B cell (primary cell): ENCODE measurements around the gene ASAP3. TPM values are rescaled to one million over a fixed set of nuclear protein-coding genes. Genes with fewer than 3 reads are reported as not detected.
A peak's percentile ranks its signal among the peaks of the same experiment; 100 is the strongest.

Source experiments
- ATAC-seq: fragments of 200-7000 bp; cut with Tn5 transposase; one replicate; pipeline ENCODE4 v1.10.0; 2021; ENCODE audit warnings: low read depth, mild to moderate bottlenecking, moderate number of reproducible peaks, moderate library complexity
- CTCF ChIA-PET: fragments of 350-600 bp; sonication (Branson Sonifier 250); formaldehyde crosslinking; loops from one replicate; lab custom pipeline; 2021; ENCODE audit warnings: antibody characterized with exemption, inconsistent platforms; lab: Charles Lee
- POLR2A ChIA-PET: fragments of 350-600 bp; sonication (Branson Sonifier 250); formaldehyde crosslinking; loops from one replicate; lab custom pipeline; 2021; ENCODE audit warnings: antibody characterized with exemption; lab: Charles Lee
- DNase-seq: peaks from one replicate; pipeline ENCODE4 v3.0.0; 2013
- H2AFZ ChIP-seq: 2 replicates; pipeline ENCODE4 v1.6.1; 2012; ENCODE audit warnings: mild to moderate bottlenecking, low read depth, low read length; ENCODE audit not compliant: insufficient read depth, poor library complexity, severe bottlenecking
- H3K27ac ChIP-seq, 2 donors: 1 replicate in 1 of 2; 2 replicates in 1 of 2; pipeline ENCODE4 v1.5.1; 2012 to 2013; ENCODE audit warnings: low read length in 2 of 2, mild to moderate bottlenecking in 2 of 2, moderate library complexity in 1 of 2
- H3K27me3 ChIP-seq, 4 experiments: fragments of 200-600 bp in 1 of 4; sonication (generic) in 1 of 4; replicated peaks in 1 of 4; 1 replicate in 2 of 4; 2 replicates in 2 of 4; pipeline versions ENCODE4 v1.6.1 to v1.7.0; 2013 to 2016; ENCODE audit warnings: low read length in 3 of 4, mild to moderate bottlenecking in 2 of 4, mixed read lengths in 1 of 4, moderate library complexity in 1 of 4; ENCODE audit not compliant: insufficient read depth in 4 of 4, control insufficient read depth in 3 of 4; ENCODE audit errors: control extremely low read depth in 1 of 4
- H3K36me3 ChIP-seq, 2 experiments: replicated peaks in 1 of 2; 1 replicate in 1 of 2; 2 replicates in 1 of 2; pipeline versions ENCODE4 v1.6.1 to v1.7.1; 2013; ENCODE audit warnings: low read length in 1 of 2; ENCODE audit not compliant: insufficient read depth in 2 of 2, control insufficient read depth in 1 of 2; ENCODE audit errors: control extremely low read depth in 1 of 2, extremely low read depth in 1 of 2
- H3K4me1 ChIP-seq, 2 donors: fragments of 200-600 bp in 1 of 2; sonication (generic) in 1 of 2; 1 replicate in 1 of 2; 2 replicates in 1 of 2; pipeline versions ENCODE4 v1.5.1 to v1.6.1; 2013 to 2017; ENCODE audit warnings: low read length in 2 of 2; ENCODE audit not compliant: control insufficient read depth in 2 of 2, insufficient read depth in 2 of 2
- H3K4me2 ChIP-seq: replicated peaks from 2 replicates; pipeline ENCODE3; 2012; ENCODE audit warnings: mild to moderate bottlenecking, low read depth, low read length; ENCODE audit not compliant: poor library complexity, severe bottlenecking
- H3K4me3 ChIP-seq, 5 experiments: fragments of 200-600 bp in 1 of 5; sonication (generic) in 1 of 5; 1 replicate in 3 of 5; 2 replicates in 2 of 5; pipeline versions ENCODE4 v1.5.1 to v1.7.0; 2011 to 2016; ENCODE audit warnings: low read length in 4 of 5, mild to moderate bottlenecking in 4 of 5, low read depth in 2 of 5, control low read depth in 1 of 5, moderate library complexity in 1 of 5; ENCODE audit not compliant: insufficient read depth in 1 of 5; ENCODE audit errors: control extremely low read depth in 1 of 5, extremely low read depth in 1 of 5
- H3K79me2 ChIP-seq: fragments of 200-600 bp; sonication (generic); one replicate; pipeline ENCODE4 v1.6.0; 2016; ENCODE audit warnings: low read length; ENCODE audit not compliant: control insufficient read depth, insufficient read depth
- H3K9ac ChIP-seq: fragments of 200-600 bp; sonication (generic); 2 replicates; pipeline ENCODE4 v1.6.1; 2017; ENCODE audit warnings: mild to moderate bottlenecking, low read length, moderate library complexity
- H3K9me3 ChIP-seq, 3 donors: one replicate each; pipeline versions ENCODE4 v1.6.1 to v1.7.1; 2013; ENCODE audit warnings: low read length in 2 of 3; ENCODE audit not compliant: control insufficient read depth in 2 of 3, insufficient read depth in 1 of 3; ENCODE audit errors: control extremely low read depth in 1 of 3
- H4K20me1 ChIP-seq: 2 replicates; pipeline ENCODE4 v1.6.0; 2012; ENCODE audit warnings: mild to moderate bottlenecking, low read length; ENCODE audit not compliant: insufficient read depth, control insufficient read depth, poor library complexity, severe bottlenecking
- H3K27ac Mint-ChIP-seq: one replicate; pipeline ENCODE4 v1.8.0; 2021; ENCODE audit warnings: mixed read lengths
- H3K27me3 Mint-ChIP-seq: one replicate; pipeline ENCODE4 v1.8.0; 2021; ENCODE audit warnings: mixed read lengths
- H3K4me1 Mint-ChIP-seq: one replicate; pipeline ENCODE4 v1.8.0; 2021; ENCODE audit warnings: mixed read lengths
- H3K4me3 Mint-ChIP-seq: one replicate; pipeline ENCODE4 v1.8.0; 2021; ENCODE audit warnings: mixed read lengths
- H3K9me3 Mint-ChIP-seq: one replicate; pipeline ENCODE4 v1.8.0; 2022; ENCODE audit warnings: mixed read lengths; ENCODE audit not compliant: insufficient read depth
- EZH2 ChIP-seq: IDR thresholded peaks from 2 replicates; pipeline ENCODE4 v1.6.1; 2012; ENCODE audit warnings: borderline replicate concordance, low read depth, mild to moderate bottlenecking, moderate library complexity, low read length; ENCODE audit not compliant: insufficient read depth, poor library complexity, severe bottlenecking
- WGBS: methylation state at CpG from one replicate; pipeline ENCODE4 v1.1.5; 2013; ENCODE audit warnings: missing lambda C conversion rate; ENCODE audit not compliant: insufficient coverage; 5-methylcytosine and 5-hydroxymethylcytosine counted together
- intact Hi-C: fragments of 100-400 bp; cut with micrococcal nuclease; formaldehyde crosslinking; loops from one replicate; pipeline ENCODE4 v1.10.0; 2022
- polyA minus RNA-seq: library from RNA; depleted of rRNA, polyadenylated mRNA; stranded (reverse); fragments of >200 nt; gene quantifications from 2 replicates; pipeline ENCODE4 v1.2.3, GENCODE V29; 2012
- polyA plus RNA-seq: library from polyadenylated mRNA; depleted of rRNA; stranded (reverse); fragments of >200 nt; gene quantifications from 2 replicates; pipeline ENCODE4 v1.2.3, GENCODE V29; 2012
- total RNA-seq, 2 donors: library from RNA; stranded (reverse); fragments of 120-200 nt in 1 of 2; gene quantifications; 1 replicate in 1 of 2; 2 replicates in 1 of 2; pipeline versions ENCODE4 v1.2.3 to v1.2.4, GENCODE V29; 2013 to 2022
- TF ChIP-seq, protein P1 (sequence below): fragments of 200-600 bp; IDR thresholded peaks from one replicate; pipeline ENCODE4 v1.8.0; 2022; ENCODE audit warnings: antibody characterized with exemption, mild to moderate bottlenecking

The ASAP3 gene
- total RNA-seq (10.4 and 11.0 TPM in 2 replicates), polyA plus RNA-seq (1.9 and 2.9 TPM in 2 replicates), polyA minus RNA-seq (2.1 and 2.4 TPM in 2 replicates)
- total RNA-seq (2013) = 2.0 TPM

DNA sequence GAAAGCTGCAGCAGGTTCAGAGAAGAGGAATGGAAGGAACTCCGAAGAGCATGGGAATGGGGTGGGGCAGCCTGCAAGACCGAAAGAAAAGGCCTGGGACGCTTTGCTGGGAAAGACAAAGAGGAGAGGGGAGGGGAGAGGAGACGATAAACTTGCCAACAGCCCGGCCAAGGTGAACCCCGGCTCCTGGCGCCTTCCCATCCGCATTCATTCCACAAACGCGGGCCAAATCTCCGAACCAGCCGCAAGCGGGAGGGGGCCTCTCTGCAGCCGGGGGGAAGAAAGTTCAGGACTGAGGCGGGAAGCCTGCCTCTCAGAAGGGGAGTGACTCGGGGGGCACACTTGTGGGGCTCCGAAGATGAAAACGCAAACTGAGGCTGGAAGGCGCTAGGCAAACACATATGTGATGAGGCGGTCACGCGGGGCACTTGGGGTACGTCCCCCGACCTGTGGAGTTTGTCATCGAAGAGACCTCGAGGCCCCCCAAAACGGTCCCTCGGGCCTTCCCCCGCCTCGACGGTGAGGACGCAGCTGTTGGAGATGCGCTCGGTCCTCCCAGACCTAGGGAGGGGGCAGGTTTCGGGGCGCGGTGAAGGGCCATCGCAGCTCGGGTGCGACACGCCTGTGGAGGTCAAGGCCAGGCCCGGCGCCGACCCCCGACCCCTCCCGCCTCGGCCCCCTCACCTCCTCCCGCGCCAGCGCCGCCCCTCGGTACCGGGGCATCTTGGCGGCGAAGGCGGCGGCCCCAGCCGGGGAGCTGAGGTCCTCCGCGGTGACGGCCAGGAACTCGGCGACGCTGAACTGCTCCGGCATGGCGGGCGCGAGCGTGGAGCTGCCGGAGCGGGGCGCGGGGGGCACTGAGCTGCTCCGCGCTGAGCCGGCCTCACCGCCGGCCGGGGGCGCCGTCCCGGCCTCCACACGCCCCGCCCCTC lies at the start of gene ASAP3:
Gene ASAP3, minus strand, starts transcription at position 859 of the 932 bp plus-strand sequence. Its CDS starts 46 bp downstream, at position 813.
- Histone ChIP-seq H3K9ac (peak within 1 kb of the TSS; percentile 70), H3K9me3 (peaks cover 0 to 5% (median 0%) of the 10 kb centered on the region in 3 donors), H3K36me3 (no peaks in the 10 kb centered on the region), H3K27me3 (peaks cover 0 to 22% (median 7%) of the 10 kb centered on the region in 4 experiments), H3K4me3 (peak within 1 kb of the TSS in 4 of 5 experiments; percentile 43 to 79 (median 66)), H2AFZ (peak within 1 kb of the TSS; percentile 99), H4K20me1 (no peaks in the 10 kb centered on the region), H3K79me2 (no peaks in the 10 kb centered on the region), H3K4me2 (peak within 1 kb of the TSS; percentile 86), H3K4me1 (peaks cover 14 to 23% of the 10 kb centered on the region in 2 donors), H3K27ac (no peak within 1 kb of the TSS)
- intact Hi-C loops = loop anchor here (1.0 to 5.0 kb wide), 6 partner anchors 14 to 317 kb away; partner anchors contain the start of genes E2F2, GALE and HNRNPR
- Mint-ChIP-seq H3K27me3 (peaks cover 23% of the 10 kb centered on the region), H3K9me3 (no peaks in the 10 kb centered on the region), H3K4me3 (peak within 1 kb of the TSS; percentile 90), H3K4me1 (peaks cover 29% of the 10 kb centered on the region), H3K27ac (peak within 1 kb of the TSS; percentile 82)
- WGBS = 2% methylated on average over 79 of the region's 84 CpGs
- ChIA-PET POLR2A (interaction anchor here (0.7 to 2.8 kb wide), 4 partner anchors 14 to 56 kb away, joined by 3 to 9 read pairs (median 6); partner anchors contain the start of gene E2F2), CTCF (interaction anchor here (0.7 to 5.7 kb wide), 4 partner anchors 13 to 61 kb away, joined by 3 to 58 read pairs (median 11); no protein-coding TSS in a partner anchor)
- peak; percentile 79 for DNase-seq
- ATAC-seq = no peak
- TF ChIP-seq, protein P1, sequence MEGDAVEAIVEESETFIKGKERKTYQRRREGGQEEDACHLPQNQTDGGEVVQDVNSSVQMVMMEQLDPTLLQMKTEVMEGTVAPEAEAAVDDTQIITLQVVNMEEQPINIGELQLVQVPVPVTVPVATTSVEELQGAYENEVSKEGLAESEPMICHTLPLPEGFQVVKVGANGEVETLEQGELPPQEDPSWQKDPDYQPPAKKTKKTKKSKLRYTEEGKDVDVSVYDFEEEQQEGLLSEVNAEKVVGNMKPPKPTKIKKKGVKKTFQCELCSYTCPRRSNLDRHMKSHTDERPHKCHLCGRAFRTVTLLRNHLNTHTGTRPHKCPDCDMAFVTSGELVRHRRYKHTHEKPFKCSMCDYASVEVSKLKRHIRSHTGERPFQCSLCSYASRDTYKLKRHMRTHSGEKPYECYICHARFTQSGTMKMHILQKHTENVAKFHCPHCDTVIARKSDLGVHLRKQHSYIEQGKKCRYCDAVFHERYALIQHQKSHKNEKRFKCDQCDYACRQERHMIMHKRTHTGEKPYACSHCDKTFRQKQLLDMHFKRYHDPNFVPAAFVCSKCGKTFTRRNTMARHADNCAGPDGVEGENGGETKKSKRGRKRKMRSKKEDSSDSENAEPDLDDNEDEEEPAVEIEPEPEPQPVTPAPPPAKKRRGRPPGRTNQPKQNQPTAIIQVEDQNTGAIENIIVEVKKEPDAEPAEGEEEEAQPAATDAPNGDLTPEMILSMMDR = peak; percentile 41
- no peak for TF ChIP-seq EZH2
